Thyroid gland (tissue), 4 donors: Measurements from ENCODE around the gene CD200R1L. TPM values are rescaled to one million over a fixed set of nuclear protein-coding genes. Genes with fewer than 3 reads are reported as not detected.

ENCODE experiments used
- DNase-seq, 2 donors: peaks; one replicate each; pipeline ENCODE4 v3.0.0-alpha.2; 2019
- H3K27ac ChIP-seq, 3 donors: fragments of 200-600 bp; sonication (generic); 1 replicate in 2 of 3; 2 replicates in 1 of 3; pipeline ENCODE4 v1.5.1; 2016 to 2019; ENCODE audit warnings: mild to moderate bottlenecking in 1 of 3, moderate library complexity in 1 of 3
- H3K27me3 ChIP-seq: fragments of 200-600 bp; sonication (generic); one replicate; pipeline ENCODE4 v1.5.1; 2019
- H3K36me3 ChIP-seq, 2 donors: fragments of 200-600 bp; sonication (generic); one replicate each; pipeline ENCODE4 v1.5.1; 2016 to 2019
- H3K4me1 ChIP-seq, 2 donors: fragments of 200-600 bp; sonication (generic); one replicate each; pipeline ENCODE4 v1.5.1; 2017 to 2019
- H3K4me3 ChIP-seq, 3 donors: fragments of 200-600 bp; sonication (generic); replicated peaks in 1 of 3; 1 replicate in 2 of 3; 2 replicates in 1 of 3; pipeline ENCODE4 v1.5.1; 2016; ENCODE audit warnings: mild to moderate bottlenecking in 1 of 3
- H3K9me3 ChIP-seq: fragments of 200-600 bp; sonication (generic); one replicate; pipeline ENCODE4 v1.5.1; 2017
- CTCF ChIP-seq, 6 experiments: fragments of 200-600 bp in 3 of 6; fragments of 450-650 bp in 3 of 6; sonication (generic) in 3 of 6; IDR thresholded peaks; one replicate each; pipeline ENCODE4 v1.5.1; 2016 to 2019; ENCODE audit warnings: antibody characterized with exemption in 6 of 6, mild to moderate bottlenecking in 2 of 6, inconsistent platforms in 1 of 6, moderate library complexity in 1 of 6
- POLR2A ChIP-seq, 2 donors: fragments of 450-650 bp; IDR thresholded peaks; one replicate each; pipeline ENCODE4 v1.6.1; 2017; ENCODE audit warnings: antibody characterized with exemption in 2 of 2, mild to moderate bottlenecking in 2 of 2, moderate library complexity in 1 of 2
- WGBS, 2 donors: methylation state at CpG; one replicate each; pipeline ENCODE4 v1.1.5; 2017; 5-methylcytosine and 5-hydroxymethylcytosine counted together
- intact Hi-C: fragments of 100-400 bp; cut with DNase I; formaldehyde crosslinking; loops from one replicate; pipeline ENCODE4 v1.15.1; 2023
- total RNA-seq, 4 donors: library from RNA; depleted of rRNA; stranded (reverse); fragments of >200 nt; gene quantifications; one replicate each; pipeline ENCODE4 v1.2.3, GENCODE V29; 2016

CD200R1L gene
- total RNA-seq, 4 donors from 2014 or later: not detected

- H3K9me3 ChIP-seq: no peaks in the 10 kb centered on the region
- intact Hi-C loops: no loop called here
- no peaks in the 10 kb centered on the region for H3K36me3 ChIP-seq
- peaks cover 5 to 10% of the 10 kb centered on the region in 2 donors for H3K4me1 ChIP-seq
- H3K27me3 ChIP-seq: no peaks in the 10 kb centered on the region
- 72 to 77% methylated on average over 2 of the region's 2 CpGs for WGBS, 2 donors
- H3K27ac ChIP-seq: no peak overlapping the region
- no peak overlapping the region for H3K4me3 ChIP-seq
- TF ChIP-seq CTCF (IDR thresholded peaks at IDR 0.05): no peak
- TF ChIP-seq POLR2A (IDR thresholded peaks at IDR 0.05): no peak
- no peak for DNase-seq
Observed at GRCh38 chr3:112776000-112776399, 70.7 kb downstream of the CD200R1L start.

GRCh38 chr3:112775011-112775742 is 71.5 kb downstream of the CD200R1L start:
- intact Hi-C loops: no loop called here
- Histone ChIP-seq H3K9me3 (no peaks in the 10 kb centered on the region), H3K4me3 (no peak overlapping the region), H3K27me3 (no peaks in the 10 kb centered on the region), H3K36me3 (no peaks in the 10 kb centered on the region), H3K27ac (no peak overlapping the region), H3K4me1 (peaks cover under 1 to 6% of the 10 kb centered on the region in 2 donors)
- 65 to 79% methylated on average over 4 of the region's 4 CpGs for WGBS, 2 donors
- TF ChIP-seq POLR2A (IDR thresholded peaks at IDR 0.05): no peak
- TF ChIP-seq CTCF (IDR thresholded peaks at IDR 0.05): no peak
- no peak for DNase-seq

- WGBS, 2 donors: 69 to 78% methylated on average over 6 of the region's 6 CpGs
- intact Hi-C loops: no loop called here
- Histone ChIP-seq H3K36me3 (no peaks in the 10 kb centered on the region), H3K9me3 (no peaks in the 10 kb centered on the region), H3K4me1 (no peaks in the 10 kb centered on the region), H3K27ac (no peak overlapping the region), H3K4me3 (no peak overlapping the region), H3K27me3 (no peaks in the 10 kb centered on the region)
- no peak for DNase-seq
- TF ChIP-seq CTCF (IDR thresholded peaks at IDR 0.05) (no peak), POLR2A (IDR thresholded peaks at IDR 0.05) (no peak)
Observed at GRCh38 chr3:112774293-112774926, 72.3 kb downstream of the CD200R1L start.

GRCh38 chr3:112773864-112774263 is 72.8 kb downstream of the CD200R1L start:
- intact Hi-C loops: no loop called here
- no peak for DNase-seq
- Histone ChIP-seq H3K27me3 (no peaks in the 10 kb centered on the region), H3K4me3 (no peak overlapping the region), H3K36me3 (no peaks in the 10 kb centered on the region), H3K27ac (no peak overlapping the region), H3K4me1 (no peaks in the 10 kb centered on the region), H3K9me3 (no peaks in the 10 kb centered on the region)
- 80 to 86% methylated on average over 6 of the region's 6 CpGs for WGBS, 2 donors
- TF ChIP-seq CTCF (IDR thresholded peaks at IDR 0.05): no peak
- no peak for TF ChIP-seq POLR2A (IDR thresholded peaks at IDR 0.05)

- TF ChIP-seq POLR2A (IDR thresholded peaks at IDR 0.05) (no peak), CTCF (IDR thresholded peaks at IDR 0.05) (no peak)
- no peak overlapping the region for H3K27ac ChIP-seq
- DNase-seq: no peak
- H3K4me3 ChIP-seq: no peak overlapping the region
- H3K36me3 ChIP-seq: no peaks in the 10 kb centered on the region
- no peaks in the 10 kb centered on the region for H3K27me3 ChIP-seq
- intact Hi-C loops: no loop called here
- no peaks in the 10 kb centered on the region for H3K4me1 ChIP-seq
- WGBS, 2 donors: 97 to 100% methylated on average over 2 of the region's 2 CpGs
- H3K9me3 ChIP-seq: no peaks in the 10 kb centered on the region
Observed at GRCh38 chr3:112770951-112771350, 75.7 kb downstream of the CD200R1L start.
